Measurements from ENCODE around the gene GFOD1.

GFOD1 gene

DNA sequence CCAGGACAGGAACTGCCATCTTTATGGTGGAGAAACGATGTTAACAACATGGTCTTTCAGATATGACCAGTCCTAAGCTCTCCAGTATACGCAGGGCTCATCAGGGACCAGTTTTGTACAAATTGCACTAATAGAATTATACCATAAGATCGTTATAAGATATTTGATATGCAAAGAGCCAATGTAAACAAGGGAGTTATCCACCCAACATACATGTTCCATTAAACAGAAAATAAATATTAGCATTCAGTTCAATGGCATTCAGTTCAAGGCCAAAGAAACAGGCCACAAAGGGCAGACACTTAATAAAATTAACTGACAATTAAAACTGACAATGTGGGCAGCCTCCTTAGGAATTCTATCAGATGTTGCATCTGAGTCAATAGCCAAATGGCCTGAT, 2.6 kb downstream of the GFOD1 start:
- DNase-seq = no peak

DNA sequence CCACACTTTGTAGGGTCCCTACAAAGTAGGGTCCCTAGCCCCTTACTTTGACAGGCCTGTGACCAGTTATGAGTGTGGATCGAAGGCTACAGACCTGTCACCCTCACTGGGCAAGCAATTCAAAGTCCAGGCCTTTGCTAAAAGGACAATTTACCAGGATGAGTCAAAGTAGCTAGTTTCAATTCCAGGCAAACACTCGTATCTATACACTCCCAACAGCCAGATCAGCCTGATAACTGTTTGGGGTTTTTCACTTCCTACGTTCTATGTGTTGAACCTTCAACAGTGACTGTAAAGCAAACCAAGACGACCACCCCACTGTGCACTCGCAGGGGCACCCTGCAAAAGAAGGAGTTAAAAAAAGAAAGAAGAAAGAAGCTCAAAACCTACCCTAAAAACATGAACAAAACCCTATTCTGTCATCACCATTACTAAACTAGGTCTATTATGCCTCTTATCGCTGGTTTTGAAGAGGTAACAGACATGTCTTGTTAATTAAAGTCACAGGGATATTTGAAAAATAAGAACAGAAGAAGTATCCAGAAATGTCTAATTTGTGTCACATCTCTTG, 3.2 kb downstream of the GFOD1 start:
- no peak for DNase-seq

DNA sequence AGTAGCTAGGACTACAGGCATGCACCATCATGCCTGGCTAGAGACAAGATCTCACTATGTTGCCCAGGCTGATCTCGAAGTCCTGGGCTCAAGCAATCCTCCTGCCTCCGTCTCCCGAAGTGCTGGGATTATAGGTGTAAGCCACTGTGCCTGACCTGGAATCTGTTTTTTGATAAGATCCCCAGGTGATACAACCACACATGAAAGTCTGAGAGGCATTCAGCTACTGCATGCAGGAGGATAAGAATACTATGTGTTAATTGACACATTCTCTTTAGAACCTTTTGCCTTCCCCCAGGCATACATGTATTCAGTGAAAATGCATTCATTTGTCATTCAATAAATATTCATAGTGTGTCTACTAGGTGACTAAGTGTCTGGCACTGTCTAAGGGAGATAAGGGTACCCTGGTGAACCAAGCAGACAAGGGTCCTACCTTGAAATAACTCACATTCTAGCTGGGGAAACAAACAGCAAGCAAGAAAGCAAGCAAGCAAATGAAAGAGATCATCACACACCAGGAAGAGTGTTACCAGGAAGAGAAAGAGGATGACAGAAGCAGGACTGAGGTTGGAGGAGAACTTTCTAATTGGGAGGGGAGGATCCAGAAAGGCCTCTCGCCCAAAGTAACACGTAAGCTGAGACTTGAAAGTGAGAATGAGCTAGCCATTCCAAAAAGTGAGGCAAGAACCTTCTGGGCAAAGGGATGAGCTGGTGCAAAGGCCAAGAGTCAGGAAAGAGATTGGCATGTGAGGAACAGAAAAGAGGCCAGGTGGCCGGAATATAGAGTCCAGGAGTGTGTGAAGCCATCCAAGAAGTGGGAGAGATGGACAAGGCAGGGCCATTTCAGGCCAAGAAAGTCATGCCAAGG, 6.5 kb downstream of the GFOD1 start:
- DNase-seq = no peak

DNA sequence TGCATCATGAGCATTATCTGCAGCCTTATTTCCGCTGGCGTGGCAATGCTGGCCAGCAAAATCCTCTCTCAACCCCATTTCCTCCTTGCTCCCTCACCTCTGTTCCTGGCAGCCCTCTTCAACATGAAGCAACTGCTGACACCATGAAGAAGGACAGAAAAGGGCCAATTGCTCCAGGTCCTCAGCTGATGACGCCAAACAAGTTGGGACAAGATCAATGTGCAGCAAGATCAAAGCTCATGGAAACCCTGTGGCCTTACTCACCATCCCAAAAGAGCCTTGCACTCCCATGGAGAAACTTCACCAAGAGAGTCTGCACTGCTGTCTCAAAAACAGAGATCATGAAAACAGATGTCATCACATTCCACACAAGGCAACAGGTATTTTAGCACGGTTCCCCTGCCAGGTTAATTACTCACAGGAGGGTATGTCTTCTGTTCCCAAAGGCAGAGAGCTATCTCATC, 7.4 kb downstream of the GFOD1 start:
- no peak for DNase-seq

DNA sequence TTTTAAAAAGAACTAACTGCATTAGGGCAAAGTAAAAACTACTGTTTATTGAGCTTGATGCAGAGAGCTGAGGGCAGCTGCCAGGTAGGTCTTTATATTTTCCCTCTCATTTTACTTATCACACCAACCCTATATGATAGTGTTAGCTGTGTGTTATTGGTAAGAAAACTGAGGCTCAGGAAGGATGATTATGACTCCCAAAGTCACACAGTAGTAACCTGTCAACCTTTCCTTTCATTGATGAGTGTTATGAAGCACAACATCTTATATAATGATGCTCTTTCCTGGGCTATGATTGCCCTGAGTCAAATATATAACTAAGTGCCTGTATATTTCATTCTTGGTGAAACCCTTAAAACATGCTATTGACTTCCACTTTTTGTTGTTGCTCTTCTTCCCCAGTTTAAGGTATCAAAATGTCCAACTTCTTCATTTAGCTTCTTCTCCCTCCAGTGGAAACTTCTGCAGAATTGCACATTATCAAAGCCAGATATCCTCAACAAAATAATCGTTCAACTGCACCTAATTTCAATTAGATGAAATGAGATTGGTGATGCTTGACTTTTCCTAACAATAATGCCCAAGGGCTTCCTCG, 8.1 kb downstream of the GFOD1 start:
- DNase-seq = no peak

DNA sequence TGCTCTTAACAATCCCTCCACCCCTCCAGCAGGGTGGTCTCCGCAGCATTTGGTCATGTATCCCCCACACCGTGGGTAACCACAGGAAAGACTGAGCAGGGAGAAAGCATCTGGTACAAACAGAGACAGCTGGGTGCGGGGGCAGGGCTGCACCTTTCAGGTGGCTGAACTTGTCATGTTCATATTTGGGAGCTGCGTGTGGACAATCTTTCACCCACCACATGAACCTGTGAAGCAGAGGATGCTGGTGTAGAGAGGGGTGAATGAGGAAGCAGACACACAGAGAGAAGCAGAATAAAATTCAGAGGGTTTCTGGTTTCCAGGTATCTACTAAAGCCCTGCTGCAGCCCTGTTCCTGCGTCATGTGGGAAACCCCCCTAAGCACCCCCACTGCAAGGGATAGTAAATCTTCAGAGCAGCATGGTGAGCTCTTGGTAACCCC, 8.9 kb downstream of the GFOD1 start:
- DNase-seq = no peak

DNA sequence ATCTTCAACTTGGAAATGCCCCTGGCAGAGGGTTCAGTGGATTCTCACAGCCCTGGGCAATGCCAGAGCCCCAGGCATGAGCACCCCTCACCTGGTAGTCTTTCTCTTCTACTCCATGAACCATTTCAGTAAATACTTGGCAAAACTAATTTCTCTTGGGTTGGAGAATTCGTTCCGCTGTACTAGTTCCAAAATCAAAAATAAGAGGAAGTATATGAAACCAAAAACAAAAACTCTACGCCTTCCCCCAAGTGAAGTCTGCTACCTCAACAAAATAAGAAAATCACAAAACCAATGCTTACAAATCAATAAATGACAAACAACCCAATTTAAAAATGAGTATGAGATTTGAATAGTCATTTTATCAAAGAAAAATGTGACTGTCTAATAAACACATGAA, 12.6 kb downstream of the GFOD1 start:
- no peak for DNase-seq

DNA sequence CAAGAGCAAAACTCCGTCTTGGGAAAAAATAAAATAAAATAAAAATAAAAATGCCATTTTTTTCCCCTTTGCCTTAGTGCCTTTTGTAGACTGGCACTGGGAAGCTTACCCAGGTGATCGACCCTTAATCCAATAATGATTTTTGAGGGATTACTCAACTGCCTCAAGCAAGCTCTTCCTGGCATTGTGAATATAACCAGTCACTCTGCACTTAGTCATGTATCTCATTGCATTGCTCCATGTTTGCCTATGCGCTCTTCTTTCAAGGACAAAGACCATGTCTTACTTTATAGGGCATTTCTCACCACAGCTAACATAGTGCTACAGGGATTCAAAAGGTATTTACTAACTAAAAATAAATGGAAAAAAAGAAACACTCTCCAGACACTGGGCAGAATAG, 13.0 kb downstream of the GFOD1 start:
- DNase-seq = no peak

DNA sequence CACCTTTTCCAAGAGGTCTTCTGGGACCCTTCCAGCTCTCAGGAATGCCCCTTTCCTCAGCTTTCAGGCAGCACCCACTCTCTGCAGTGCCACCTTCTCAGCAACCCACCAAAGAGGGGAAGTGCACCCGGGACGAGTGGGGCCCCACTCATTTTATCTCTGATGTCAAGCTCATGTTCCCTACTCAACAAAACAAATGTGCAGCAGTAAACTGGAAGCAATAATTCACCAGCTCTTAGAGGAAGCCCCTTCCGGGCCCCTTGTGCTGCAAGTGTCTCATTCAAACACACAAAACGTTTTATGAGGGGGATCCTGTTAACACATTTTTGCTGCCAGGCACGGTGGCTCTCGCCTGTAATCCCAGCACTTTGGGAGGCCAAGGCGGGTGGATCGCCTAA, 13.6 kb downstream of the GFOD1 start:
- no peak for DNase-seq

DNA sequence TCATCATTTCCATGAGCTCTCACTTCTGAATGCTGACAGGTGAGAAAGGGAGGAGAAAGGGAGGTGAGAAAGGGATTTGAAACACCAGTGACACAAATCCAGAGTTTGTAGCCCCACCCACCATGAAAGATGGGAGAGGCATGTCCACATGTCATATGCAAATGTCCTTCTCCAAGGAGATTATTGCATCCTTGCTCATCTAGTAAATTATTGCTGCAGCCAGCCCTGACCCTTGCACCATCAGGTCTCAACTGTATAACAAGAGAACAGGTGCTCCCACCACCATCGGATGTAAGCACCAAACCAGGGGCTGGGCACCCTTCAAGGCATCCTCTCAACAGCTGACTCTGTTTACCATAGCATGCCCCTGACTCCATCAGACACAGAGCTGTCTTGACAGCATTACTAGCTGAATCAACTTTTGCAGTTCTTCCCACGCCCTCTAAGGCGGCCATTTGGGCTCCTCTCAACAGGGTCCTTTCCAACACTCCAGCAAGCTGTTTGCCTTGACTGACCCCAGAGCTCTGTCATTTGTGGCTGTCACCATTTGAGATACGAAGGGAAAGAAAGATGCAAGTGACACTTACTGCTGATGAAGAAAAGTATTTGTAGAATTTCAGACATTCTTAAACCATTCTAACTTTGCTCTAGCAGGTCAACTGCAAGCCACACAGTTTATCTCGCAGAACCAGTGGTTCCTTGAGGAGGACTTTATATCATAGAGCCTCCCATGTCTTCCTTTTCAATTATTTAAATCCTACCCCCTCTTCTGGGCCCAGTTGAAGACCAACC, 14.2 kb downstream of the GFOD1 start:
- no peak for DNase-seq

DNA sequence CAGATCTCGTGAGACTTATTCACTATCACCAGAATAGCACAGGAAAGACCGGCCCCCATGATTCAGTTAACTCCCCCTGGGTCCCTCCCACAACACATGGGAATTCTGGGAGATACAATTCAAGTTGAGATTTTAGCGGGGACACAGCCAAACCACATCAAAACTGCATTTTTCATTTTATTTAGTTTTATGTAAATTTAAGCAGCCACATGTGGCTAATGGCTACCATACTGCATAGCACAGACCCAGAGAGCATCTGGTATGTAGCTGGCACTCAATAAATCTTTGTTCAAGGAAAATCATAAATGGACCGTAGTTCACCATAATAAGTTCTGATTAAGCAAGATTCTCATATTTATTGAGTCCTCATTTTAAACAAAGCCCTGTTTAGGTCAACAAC, 15.3 kb downstream of the GFOD1 start:
- DNase-seq = no peak

DNA sequence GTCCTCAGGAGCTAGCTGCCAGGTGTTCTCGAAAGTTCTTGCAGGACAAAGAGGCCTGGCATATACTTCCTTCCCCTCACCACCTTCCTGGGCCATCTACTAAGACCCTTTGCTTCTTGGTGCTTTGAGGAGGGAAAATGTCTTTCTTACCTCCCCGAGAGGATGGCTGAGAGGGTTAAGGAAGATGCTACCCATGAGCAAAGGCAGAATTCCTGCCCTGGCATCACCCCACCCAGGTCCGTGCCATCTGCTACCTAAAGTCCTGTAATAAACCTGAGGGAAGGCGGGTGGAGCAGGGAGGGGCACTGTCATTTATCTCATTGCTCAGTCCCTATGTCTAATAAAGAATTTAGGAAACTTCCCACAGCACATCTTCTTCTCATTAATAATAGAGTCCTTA, 16.2 kb downstream of the GFOD1 start:
- no peak for DNase-seq

DNA sequence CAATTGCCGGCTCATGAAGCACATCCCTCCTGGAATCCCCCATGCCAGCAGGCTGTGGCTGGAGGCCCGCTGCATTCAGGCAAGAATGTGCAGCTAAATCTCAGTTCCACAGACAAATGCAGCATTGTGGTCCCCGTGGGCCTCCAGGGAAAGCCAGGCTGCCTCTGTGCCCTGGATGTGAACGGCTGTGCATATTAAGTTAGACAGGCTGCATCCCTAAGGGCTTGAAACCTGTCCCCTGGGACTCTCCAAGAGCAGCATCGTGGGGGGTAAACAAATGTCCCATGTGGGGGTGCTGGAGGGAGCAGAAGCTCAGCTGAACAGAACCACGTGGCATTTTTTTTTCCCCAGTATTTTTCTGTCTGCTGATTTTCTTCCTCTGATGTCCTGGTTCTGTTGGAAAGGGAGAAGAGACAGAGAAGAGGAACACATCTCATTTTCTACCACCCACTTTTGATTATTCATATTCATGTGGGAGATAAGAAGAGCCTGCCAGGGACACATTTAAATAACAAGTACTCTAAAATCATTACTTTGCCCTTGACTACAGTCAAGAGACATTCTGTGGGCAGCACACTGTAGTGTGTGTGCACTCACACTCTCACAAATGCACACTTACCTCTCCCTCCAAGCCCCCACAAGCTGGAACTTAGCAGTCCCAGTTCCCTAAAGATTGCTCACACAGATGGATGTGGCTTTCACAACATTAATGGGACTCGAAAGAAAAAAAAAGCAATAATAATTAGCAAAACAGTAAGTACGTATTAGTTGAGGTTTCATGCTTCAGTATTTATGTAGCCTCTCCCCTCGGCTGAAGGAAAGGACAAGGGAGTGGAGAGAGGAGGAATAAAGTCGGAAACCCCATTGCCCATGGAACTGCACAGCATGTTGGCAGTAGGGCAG, 16.9 kb downstream of the GFOD1 start:
- no peak for DNase-seq

DNA sequence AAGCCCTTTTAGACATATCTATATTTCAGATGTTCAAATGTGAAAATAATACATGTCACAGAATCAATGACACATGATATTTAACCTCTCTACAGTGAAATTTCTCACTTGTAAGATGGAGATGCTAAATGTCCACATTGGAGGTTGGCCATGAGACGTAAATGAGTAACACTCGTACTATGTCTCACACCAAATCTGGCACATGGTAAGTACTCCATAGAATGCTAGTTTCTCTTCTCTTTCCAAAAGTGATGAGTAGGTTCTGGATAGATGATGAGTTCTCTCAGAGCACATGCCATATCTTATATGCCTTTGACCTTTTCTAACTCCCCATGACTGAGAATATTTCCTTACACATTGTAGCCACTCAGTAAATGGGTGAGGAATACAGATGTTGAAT, 17.7 kb downstream of the GFOD1 start:
- DNase-seq = no peak

DNA sequence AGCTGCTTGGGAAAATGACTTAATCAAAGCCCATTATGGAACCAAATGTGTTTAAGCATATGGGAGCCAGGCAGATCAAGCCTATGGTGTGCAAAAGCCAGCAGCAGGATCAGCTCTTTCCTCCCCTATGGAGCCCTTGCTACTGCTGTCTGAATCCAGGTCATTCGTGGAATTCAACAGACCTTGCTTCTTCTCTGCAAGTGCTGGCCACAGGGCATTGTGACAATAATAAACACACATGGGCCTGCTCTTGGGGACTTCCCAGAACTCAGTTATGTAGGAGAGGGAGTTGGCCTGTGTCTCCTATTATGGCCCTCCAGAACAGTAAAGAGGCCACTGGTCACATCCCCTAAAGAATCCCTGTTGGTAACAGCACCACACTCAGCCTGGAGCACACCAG, 18.6 kb downstream of the GFOD1 start:
- no peak for DNase-seq

DNA sequence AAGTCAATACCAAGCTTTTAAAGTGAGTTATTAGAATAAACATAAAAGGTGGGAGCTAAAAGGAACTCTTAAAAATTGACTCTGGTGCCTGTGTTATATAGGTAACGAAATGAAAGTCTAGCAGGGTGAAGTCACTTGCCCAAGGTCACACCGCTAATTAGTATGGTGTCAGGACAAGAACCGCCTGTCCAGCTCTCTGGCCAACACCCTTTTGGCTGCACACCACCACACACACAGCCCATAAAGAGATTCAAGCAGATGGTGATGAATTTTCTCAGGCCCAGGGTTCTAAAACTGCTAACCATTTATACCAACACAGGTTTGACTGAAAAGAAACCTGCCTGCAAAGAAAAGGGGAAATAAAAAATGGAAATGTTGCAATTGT, 20.2 kb downstream of the GFOD1 start:
- no peak for DNase-seq

DNA sequence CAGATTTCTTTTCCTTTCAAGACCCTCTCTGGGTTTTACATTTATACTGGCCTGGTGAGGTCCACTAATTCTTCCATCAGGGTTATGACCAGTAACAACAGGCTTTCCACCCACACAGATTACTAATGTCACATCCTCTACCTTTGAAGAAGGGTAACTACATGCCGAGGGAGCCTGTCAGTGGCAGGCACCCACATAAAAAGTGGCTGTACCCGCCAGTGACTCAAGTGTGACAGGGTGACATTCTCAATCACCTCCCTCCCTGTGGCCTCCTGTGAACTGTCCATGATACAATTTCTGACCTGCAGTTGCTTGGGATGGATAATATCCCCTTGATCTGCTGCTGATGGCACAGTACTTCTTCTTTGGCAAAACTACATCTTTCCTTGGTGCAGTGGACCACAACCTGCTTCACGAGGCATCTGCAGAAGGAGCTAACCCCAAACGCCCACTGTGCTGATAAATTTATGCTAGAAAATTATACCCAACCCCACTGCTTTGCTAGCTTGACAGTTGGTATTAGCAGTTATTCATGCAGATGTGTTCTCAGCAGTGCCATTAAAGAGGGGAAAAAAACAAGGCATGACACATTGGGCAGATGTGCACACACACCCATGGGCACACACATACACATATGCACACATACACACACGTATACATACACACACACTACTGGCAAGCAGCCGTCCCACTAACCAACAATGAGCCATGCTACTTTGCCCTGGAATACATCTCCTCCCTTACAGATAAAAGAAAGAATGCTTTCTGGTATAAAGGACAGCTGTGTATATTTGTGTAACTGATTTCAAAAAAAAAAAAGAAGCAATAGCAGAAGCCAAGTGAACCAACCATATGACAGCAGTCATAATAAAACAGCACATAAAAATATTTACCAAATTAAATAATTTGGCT, 20.8 kb downstream of the GFOD1 start:
- DNase-seq = no peak

DNA sequence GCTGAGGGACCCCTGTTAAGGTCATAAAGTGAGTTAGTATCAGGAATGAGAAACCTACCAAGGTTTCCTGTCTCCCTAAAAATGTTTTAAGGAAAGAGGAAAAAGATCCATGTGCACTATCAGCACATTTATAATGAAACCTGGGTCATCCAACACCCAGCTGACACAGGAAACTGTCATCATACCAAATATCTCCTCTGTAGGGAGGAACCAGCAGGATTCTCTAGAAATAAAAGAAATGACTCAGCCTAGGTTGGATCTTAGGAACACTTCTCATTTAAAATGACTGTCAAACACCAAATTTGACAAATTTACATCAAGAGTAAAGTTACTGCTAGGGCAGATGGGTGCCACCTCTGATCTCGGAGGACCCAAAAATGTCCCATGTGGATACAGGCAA, 21.7 kb downstream of the GFOD1 start:
- no peak for DNase-seq

DNA sequence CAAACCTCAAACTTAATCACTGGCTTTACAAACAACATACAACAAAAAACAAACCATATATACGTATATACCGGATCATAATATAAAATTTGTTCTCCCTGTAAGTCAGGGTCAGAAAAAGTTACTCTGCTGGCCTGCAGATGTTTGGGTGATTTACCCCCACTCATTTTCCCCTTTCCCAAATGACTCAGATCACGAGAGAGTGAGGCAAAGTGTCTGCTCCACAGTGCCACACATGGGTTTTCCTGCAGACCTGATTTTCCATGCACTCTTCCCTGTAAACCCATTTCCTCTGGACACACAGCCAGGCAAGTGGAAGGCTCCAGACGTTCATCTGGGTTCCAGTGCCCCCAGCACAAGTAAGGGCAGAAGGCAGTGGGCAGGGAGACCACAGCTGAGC, 23.5 kb downstream of the GFOD1 start:
- DNase-seq = no peak

DNA sequence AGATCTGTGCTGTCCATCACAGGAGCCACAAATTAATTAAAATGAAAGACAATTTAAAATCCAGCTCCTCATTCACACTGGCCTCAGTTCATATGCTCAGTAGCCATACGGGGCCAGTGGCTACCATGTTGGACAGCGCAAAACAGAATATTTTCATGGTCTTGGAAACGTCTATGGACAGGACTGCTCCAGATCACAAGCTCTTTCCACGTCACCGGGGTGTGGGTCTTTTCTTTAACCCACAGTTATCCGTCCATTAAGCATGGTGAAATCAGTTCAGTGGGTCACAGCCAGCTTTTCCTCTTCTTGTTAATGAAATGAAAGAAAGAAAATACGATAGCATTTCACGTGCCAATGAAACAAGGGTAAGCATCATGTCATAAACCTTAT, 24.1 kb downstream of the GFOD1 start:
- DNase-seq = no peak
